ENCODE data around the gene JAKMIP2. TPM values are rescaled to one million over a fixed set of nuclear protein-coding genes. Genes with fewer than 3 reads are reported as not detected.

The JAKMIP2 gene
- total and polyA plus RNA-seq, 10 of the 15 experiments (the other 5 are each of a cell fraction or from before 2014, with no cell fraction given): 0.51 to 1.8 (median 0.89) TPM

- no peak for TF ChIP-seq RB1 (IDR thresholded peaks at IDR 0.05; ENCODE audit: borderline replicate concordance)
- TF ChIP-seq ZNF217 (IDR thresholded peaks at IDR 0.05): no peak
- TF ChIP-seq CHD4 (IDR thresholded peaks at IDR 0.05): no peak
- no peak for TF ChIP-seq ZBTB33 (IDR thresholded peaks at IDR 0.05)
- no peak for TF ChIP-seq RFX5 (IDR thresholded peaks at IDR 0.05; ENCODE audit: low read depth, low read length)
- TF ChIP-seq ZNF687 (IDR thresholded peaks at IDR 0.05): no peak
- TF ChIP-seq ZBTB11 (CRISPR knock-in tag; IDR thresholded peaks at IDR 0.05): no peak
Measured at GRCh38 chr5:147756566-147756965, 26.0 kb downstream of the JAKMIP2 start (continued).

Data from GM12878 (cell line).